NCI-H2227 (cell line): ENCODE measurements around the gene C2orf68.
"Not testable (repeated sequence)": the region's sequence is repeated elsewhere in the genome, so short reads cannot be mapped to it uniquely, and the experiment has no call there.

ENCODE experiments used
- DNase-seq: peaks from one replicate; lab custom pipeline; 2025; ENCODE audit not compliant: unreplicated experiment; lab: John Stamatoyannopoulos, UW

C2orf68 gene

GRCh38 chr2:85631316-85631715 lies 19.4 kb upstream of the C2orf68 start:
- no peak for DNase-seq

GRCh38 chr2:85628658-85629057 lies 16.8 kb upstream of the C2orf68 start:
- DNase-seq = no peak

DNA sequence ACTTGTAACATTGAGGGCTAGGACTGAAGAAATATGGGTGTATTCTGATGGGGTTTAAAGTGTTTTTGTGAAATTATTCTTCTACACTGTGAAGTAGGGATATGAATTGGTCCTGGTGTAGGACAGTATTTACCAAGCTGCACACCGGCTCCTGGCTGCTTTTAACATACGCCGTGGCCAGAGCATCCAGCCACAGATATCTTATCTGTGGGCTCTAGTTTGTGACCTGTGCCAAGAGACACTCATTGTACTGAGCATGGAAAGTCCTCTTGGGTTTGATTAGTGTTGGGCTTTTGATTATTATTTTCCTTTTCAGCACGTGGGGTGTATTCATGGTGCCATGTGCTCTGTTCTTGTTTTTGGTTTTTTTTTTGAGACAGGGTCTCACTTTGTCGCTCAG lies 12.1 kb upstream of the C2orf68 start:
- DNase-seq = no peak

- DNase-seq = no peak
These were observed 9.5 kb upstream of the C2orf68 start for GRCh38 chr2:85621338-85621737.

DNA sequence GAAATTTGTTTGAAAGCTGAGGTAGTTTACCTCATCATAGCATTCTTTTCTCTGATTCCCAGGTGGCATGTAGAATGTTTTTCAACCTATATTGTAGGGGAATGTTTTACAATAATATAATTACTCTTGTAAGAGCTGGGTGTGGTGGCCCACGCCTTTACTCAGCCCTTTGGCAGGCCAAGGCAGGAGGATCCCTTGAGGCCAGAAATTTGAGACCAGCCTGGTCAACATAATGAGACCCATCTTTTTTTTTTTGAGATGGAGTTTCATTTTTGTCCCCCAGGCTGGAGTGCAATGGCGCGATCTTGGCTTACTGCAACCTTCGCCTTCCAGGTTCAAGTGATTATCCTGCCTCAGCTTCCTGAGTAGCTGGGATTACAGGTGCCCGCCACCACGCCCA lies 7.8 kb upstream of the C2orf68 start:
- no peak for DNase-seq

GRCh38 chr2:85617723-85618122 lies 5.9 kb upstream of the C2orf68 start:
- DNase-seq = not testable (repeated sequence)

DNA sequence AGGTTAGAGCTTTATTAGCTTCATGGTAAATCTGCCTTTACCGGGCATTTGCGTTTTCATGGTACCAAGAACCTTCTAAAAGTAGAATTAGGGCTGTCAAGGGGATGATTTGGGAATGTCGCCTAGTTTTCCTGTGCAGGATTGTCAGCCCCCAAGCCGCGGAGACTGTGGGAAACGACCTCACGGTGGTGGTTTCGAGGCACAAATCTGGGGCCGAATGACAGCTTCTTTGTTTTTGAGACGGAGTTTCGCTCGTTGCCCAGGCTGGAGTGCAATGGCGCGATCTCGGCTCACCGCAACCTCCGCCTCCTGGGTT lies 3.5 kb upstream of the C2orf68 start:
- DNase-seq = no peak

GRCh38 chr2:85614757-85615156 lies 2.9 kb upstream of the C2orf68 start:
- not testable (repeated sequence) for DNase-seq

DNA sequence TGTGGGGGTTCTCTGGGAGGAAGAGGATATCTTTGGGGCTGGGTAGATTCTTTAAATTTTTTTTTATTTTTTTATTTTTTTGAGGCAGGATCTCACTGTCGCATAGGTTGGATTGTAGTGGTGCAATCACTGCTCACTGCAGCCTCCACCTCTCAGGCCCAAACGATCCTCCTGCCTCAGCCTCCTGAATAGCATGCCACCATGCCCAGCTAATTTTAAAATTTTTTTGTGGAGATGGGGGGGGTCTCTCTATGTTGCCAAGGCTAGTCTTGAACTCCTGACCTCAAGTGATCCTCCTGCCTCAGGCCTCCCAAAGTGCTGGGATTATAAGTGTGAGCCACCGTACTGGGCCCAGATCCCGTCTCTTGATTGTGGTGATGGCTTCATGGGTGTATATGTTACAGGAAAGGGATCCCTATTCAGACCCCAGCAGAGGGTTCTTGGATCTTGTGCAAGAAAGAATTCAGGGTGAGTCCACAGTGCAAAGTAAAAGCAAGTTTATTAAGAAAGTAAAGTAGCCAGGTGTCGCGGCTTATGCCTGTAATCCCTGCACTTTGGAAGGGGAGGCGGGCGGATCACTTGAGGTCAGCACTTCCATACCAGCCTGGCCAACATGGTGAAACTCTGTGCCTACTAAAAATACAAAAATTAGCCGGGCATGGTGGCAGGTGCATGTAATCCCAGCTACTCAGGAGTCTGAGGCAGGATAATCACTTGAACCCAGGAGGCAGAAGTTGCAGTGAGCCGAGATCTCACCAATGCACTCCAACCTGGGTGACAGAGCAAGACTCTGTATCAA lies 2.0 kb upstream of the C2orf68 start:
- no peak for DNase-seq

- peak; percentile 72 for DNase-seq
These were observed 605 bp downstream of the C2orf68 start for GRCh38 chr2:85611217-85611704.

- no peak for DNase-seq
These were observed 4.3 kb downstream of the C2orf68 start for GRCh38 chr2:85607268-85608215.

DNA sequence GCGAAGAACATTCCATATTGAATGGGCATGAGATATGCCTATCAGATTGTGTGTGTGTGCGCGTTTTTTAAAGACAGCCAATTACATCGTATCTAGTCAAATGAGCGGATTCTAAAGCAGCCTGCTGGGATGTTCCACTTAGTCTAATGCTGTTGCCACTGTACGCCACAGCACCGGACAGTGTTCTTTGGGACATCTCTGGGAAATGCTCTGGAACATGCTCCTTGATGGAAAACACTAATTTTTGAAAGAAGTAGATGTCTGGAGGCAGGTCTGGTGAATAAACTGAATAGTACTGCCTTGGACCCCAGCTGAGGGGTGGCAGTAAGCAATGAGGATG lies 5.8 kb downstream of the C2orf68 start:
- peak; percentile 55 for DNase-seq

- DNase-seq = peak; percentile 55
These were observed 6.3 kb downstream of the C2orf68 start for GRCh38 chr2:85605406-85606115.

- DNase-seq = no peak
These were observed 7.1 kb downstream of the C2orf68 start for GRCh38 chr2:85604568-85605339.

DNA sequence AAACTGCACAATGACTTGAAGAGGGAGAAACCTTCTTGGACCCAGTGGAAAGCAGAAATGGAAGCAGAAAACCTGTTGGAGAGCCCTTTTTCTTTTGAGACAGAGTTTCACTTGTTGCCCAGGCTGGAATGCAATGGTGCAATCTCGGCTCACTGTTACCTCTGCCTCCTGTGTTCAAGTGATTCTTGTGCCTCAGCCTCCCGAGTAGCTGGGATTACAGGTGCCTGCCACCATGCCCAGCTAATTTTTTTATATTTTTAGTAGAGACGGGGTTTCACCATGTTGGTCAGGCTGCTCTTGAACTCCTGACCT lies 7.8 kb downstream of the C2orf68 start:
- DNase-seq = not testable (repeated sequence)

DNA sequence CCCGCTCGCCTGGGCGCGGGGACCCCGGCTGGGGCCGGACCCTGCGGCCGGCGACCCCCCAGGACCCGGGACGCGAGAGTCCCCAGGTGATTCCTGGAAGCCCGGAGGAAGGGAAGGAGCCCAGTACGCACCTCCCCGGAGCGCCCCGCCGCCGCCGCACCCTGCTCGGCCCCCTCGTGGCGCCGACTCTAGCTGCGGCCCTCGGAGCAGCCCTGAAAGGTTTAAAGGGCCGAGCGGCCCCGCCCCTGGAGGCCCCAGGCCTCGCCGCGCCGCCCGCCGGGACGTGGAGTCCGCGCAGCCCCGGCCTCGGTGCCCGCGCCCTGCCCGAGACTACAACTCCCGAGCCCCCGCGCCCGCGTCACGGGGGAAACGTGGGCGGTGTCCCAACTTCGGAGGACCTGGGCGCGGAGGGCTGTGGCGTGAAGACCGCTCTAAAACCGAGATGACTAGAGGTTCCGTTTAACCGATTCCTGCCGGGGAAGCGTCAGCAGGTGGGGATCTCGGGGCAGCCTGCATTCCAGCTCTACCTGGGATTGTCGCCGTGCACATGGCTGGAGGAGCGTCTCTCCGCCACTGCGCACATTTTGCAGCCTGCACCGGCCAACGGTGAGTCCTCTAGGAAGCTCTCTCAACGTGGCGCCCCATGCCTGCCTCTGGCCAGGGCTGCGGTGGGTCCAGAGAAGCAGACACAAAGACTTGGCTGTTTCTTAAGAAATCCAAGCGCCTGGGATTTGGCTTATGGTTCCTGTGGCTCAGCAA lies 9.2 kb downstream of the C2orf68 start, which contains the start of gene TMEM150A:
Gene TMEM150A, minus strand, starts transcription at position 223 of the 759 bp plus-strand sequence. CDS start 750 bp downstream, outside the sequence.
- peak; percentile 96 for DNase-seq

GRCh38 chr2:85601771-85602475 lies 9.9 kb downstream of the C2orf68 start:
- peak; percentile 75 for DNase-seq

DNA sequence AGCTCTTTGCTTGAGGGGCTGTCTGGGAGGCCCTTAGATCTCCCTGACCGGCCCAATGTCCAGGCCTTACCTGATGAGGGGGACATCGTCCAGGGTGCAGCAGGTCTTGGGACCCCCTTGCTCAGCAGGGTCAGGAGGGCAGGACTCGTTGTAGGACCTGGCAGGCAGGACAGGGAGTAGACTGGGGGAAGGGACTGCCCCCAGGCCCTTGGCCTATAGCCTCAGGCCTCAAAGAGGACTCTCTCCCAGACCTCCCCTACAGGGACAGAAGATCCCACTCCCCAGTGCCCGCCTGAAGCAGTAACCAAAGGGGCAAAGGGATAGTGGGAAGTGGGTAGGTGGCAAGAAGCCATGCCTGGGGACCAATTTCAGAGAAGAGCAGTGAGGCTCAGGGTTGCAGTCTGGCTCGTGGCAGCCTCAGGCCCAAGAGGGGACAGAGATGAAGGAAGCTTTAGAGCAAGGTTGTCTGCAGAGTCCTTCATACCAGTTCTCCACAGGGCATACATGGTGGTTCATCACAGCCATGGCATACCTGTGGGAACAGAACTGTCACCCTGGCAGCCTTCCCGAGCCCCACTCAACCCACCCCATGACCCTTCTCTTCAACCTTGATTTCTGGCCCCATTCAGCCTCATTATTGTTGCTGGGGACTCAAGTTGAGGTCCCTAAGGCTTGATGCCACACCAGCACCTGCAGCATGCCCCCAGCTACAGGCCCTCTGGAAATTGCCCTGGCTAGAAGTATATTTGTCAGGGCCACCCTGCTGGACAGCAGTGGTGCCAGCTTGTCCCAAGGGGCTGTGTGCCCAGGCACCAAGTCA lies 10.7 kb downstream of the C2orf68 start:
- DNase-seq = no peak

GRCh38 chr2:85600235-85600575 lies 11.7 kb downstream of the C2orf68 start:
- no peak for DNase-seq
